ENCODE data around the gene PIK3AP1.
"Not testable (repeated sequence)": the region's sequence is repeated elsewhere in the genome, so short reads cannot be mapped to it uniquely, and the experiment has no call there.

PIK3AP1 gene

GRCh38 chr10:96696845-96697425 is 23.4 kb downstream of the PIK3AP1 start:
- no peak for DNase-seq

DNA sequence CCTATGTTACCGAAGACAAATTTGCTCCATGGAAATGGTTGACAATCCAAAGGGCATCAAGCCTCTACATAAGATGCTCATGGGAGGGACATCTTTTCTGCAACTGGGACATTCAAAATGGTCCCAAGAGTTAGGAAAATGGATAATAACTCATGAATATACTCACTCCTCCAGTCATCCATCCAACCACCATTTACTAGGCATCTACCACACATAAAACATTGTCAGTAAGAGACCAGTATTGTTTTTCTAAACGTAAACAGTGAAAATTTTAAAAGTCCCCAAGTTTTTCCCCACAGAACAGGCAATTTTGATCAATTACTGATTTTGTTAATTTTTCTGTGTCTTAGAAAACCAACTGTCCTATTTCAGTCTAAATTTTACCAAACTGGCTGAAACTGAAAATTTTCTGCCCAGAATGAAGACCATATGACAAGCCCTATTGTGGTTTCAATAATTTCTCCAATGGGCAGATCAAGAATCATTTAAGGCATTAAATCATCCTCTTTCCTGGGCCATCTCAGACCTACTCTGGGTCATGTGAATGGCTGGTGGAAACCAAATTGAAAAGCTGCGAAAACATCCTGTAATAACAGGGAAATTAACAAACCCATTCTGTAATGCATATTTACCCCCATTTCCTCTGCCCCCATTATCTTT is 24.2 kb downstream of the PIK3AP1 start:
- DNase-seq = no peak

GRCh38 chr10:96695366-96695765 is 24.9 kb downstream of the PIK3AP1 start:
- peak in 3 of 4 experiments; percentile 37 to 59 (median 41) for DNase-seq

DNA sequence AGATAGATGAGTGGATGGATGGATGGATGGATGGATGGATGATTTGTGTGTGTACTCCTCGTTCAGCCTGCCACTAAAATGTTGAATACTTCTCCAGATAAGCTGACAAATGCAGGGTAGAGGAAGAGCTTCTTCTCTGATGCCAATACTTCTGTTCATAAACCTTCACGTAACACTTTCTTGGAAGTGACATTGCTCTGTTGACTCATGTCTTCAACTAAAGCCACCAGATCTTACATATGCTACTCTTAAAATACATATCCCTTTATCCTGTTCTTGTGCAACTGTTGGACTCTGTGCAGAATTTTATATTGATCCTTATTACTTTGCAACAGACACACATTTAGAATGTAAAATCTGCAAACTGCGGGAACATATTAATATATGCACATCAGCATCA is 26.9 kb downstream of the PIK3AP1 start:
- no peak for DNase-seq

- no peak for DNase-seq
Measured at GRCh38 chr10:96692427-96692826, 27.9 kb downstream of the PIK3AP1 start.

GRCh38 chr10:96691761-96692160 is 28.6 kb downstream of the PIK3AP1 start:
- no peak for DNase-seq

DNA sequence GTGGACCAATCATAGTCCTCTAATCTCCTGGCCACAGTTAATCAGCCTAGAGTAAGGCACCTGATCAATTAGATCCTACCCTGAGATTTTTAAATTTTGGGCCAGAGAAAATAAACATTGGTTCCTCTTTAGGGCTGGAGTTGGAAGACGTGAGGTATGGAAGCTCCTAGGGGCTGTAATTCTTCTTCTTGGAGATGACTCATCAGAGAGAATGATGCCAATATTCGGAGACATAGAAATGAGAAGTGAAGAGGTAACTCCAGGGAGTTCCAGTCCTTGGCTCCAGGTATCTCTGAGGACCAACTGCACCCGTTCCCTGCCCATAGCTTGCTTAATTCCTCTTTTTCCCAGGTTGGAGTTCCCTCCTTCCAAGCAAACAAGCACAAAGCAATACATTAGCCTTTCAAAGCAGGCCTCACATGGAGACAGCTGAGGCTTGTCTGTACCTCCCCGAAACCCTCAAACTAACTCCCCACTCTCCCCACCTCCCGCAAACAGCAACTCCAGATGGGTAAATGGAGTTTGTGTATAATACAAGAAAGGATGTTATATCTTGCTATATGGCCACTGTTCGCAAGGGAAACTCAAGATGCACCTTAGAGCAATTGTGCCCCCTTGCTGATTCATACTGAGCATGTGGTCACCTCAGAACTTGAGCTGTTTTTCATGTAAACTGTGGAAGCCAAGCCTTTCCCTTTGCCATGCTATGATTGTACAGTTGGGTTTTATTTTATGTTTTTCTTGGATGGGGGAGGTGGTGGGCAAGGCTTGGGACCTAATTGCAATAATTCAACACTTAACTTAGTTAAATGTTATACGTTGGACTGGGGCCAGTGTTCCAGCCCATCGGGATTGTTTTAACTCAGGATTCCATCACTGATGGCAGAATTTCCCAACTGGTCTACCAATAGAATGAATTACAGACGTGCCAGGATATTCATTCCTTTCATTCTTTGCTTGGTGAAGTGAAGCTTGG is 29.3 kb downstream of the PIK3AP1 start:
- DNase-seq = peak in 2 of 4 experiments; percentile 43 to 51

DNA sequence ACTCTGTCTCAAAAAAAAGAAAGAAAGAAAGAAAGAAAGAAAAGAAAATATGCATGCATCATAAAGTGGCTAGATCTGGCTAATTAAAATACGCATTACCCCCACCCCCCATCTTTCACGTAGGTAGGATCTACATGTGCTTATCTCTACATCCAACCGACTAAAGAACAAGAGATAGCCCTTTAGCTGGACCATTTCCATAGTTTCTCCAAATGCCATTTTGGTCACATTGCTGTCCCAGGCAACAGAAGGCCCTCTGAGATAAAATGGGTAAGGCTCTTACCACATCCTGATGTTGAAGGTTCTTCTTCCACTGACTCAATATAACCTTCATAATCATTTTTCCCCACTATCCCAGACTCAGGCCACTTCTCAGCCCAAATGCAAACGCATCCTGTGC is 31.5 kb downstream of the PIK3AP1 start:
- no peak for DNase-seq

GRCh38 chr10:96687317-96688012 is 32.8 kb downstream of the PIK3AP1 start:
- peak in 3 of 4 experiments; percentile 49 to 57 (median 55) for DNase-seq

DNA sequence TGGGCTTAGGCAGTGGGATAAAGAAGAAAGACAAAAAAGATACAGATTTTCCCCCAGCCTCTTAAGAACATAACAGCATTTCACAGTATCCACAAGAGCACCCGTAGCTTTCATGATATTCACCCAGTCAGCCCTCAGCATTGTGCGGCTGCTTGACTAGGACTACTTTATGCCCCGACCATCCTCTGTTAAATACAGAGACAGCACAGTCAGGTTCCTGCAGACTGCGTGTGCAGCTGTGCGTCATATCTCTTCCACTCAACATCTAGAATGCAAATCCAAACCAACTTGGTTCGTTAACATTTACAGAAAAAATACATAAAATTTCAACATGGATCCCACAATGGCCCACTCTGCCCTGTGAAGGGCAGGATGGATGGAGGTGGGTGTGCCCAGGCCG is 33.8 kb downstream of the PIK3AP1 start:
- DNase-seq = no peak

DNA sequence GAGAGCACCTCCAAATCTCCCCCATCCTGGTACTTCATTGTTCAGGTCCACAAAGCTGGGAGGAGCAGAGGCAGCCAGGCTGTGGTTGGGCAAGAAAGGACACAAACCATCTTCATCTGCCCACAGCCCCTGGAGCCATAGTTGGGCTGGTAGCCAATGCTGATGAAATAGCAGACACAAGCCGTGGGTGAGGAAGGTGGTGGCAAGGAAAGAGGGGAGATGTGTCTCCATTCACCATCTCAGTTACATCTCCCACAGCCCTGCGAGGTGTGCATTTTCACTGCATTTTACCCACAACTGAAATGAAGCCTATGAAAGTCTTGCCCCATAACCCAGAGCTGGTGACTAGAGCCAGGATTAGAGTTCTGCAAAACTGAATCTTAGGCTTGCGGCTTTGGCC is 35.0 kb downstream of the PIK3AP1 start:
- DNase-seq = peak; percentile 35 to 58 (median 52)

- DNase-seq = no peak
Measured at GRCh38 chr10:96684826-96685225, 35.5 kb downstream of the PIK3AP1 start.

- DNase-seq = peak in 2 of 4 experiments; percentile 28 to 32
Measured at GRCh38 chr10:96683710-96684109, 36.6 kb downstream of the PIK3AP1 start.

GRCh38 chr10:96683065-96683464 is 37.2 kb downstream of the PIK3AP1 start:
- no peak for DNase-seq

- peak; percentile 29 to 73 (median 56) for DNase-seq
Measured at GRCh38 chr10:96681524-96681923, 38.8 kb downstream of the PIK3AP1 start.

- not testable (repeated sequence) for DNase-seq
Measured at GRCh38 chr10:96680463-96680862, 39.9 kb downstream of the PIK3AP1 start.

DNA sequence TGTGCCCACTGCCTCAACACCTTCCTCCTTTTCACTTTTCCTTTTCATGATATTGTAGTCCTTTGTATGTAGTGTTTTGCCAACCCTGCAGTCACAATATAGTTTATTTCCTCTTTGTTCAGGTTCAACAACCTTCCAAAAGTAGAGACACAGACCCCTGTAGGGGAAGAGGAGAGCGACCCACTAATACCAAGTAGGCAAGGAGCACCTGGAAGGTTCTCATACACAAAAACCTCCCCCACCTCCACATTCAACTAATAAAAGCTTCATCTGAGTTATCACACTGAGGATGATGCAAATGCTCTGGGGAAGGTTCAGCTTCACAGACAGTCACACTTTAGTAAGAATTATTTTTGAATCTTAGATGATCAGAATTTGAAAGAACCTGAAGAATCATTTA is 41.6 kb downstream of the PIK3AP1 start:
- no peak for DNase-seq

DNA sequence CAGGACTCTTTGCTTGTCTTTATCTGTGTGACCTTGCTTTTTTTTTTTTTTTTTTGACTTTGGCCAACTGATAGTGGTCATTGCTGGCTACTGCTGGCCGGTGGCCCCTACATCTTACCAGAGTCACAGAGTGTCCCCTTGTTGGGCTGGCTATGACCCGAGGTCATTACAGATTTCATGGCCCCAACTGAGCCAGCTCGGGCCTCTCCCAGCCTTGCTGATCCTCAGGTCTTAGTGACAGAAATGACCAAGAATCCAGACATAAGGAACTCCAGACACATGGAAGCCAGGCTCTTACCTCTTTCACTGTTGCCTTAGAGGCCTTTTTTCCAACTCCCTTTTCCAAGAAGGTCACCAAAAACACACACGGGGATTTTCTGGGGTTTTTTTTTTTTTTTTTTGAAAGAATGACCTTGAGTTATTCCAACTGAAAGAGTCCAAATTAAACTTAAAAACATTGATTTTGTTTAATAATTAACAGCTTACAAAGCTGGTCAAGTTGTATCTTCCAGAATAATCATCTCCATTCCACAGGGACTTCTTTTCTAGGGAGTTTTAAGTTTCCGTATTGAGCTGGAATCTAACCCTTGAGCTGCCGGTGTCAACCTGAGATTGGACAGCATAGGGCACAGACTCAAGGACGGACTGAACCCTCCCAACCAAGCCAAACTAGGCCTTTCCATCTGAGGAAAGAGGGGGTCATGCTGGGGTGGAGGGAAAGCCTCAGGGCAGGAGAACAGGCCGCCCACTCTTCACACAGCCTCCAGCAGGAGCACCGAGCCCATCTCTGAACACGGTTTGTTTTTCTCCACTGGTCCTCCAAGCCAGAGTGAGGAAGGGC is 43.8 kb downstream of the PIK3AP1 start:
- no peak for DNase-seq

DNA sequence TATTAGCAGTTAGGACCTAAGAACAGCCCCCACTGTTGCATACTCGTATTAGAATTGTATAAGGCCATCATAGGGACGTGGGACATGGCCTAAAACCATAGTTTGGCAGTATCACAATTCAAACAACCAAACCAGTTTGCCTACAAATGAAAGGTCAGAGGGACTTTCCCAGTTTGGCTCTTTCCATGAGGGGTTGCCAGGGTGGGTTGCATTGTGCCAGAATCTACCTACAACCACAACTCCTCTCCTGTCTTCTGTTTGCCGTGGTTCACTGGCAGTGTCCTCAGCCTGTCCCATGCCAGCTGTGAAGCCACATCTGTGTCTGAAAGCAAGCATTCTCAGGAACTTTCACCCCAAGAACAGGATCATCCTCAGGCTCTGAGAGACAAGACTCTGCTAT is 44.5 kb downstream of the PIK3AP1 start:
- no peak for DNase-seq

DNA sequence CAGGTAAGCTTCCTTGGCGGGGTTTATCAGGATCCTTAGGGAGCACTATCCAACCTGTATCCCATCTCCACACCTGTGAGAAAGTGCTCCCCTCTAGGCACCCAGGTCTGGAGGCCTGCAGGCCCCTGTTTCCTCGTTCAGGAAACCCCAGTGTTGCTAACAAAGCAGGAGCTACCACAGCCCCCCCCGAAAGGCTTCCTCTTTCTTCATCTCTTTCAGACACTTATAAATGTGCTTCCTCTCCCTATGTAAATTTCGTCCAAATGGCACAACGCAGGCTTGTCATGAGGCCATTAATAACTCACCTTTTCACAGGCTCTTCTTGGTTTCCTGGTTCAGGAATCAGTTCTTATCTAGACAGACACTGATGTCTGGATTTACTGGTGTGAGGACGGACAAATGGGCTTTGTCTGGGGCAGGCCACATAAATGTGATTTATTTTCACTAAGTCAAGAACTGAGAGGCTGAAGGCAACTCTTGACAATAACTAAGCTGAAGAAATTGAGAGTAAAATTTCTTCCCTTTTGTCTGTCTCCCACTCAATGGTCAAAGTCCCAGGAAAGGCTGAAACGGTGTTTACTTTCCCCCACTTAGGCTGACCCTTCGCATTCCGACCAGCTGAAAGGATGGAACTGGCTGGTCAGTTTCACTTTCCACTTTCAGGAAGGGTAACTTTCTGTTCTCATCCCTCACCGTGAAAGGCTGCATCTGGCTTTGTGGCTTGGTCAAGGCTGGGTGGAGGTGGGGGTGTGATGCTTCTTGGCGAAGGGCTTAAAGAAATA is 46.8 kb downstream of the PIK3AP1 start:
- DNase-seq = peak; percentile 77 to 88 (median 85)

Measured in suppressor macrophage (primary cell).